Measurements from ENCODE around the gene ALB. TPM values are rescaled to one million over a fixed set of nuclear protein-coding genes. Genes with fewer than 3 reads are reported as not detected.

ALB gene
- total and polyA plus RNA-seq, 4 experiments from 2014 or later: not detected

DNA sequence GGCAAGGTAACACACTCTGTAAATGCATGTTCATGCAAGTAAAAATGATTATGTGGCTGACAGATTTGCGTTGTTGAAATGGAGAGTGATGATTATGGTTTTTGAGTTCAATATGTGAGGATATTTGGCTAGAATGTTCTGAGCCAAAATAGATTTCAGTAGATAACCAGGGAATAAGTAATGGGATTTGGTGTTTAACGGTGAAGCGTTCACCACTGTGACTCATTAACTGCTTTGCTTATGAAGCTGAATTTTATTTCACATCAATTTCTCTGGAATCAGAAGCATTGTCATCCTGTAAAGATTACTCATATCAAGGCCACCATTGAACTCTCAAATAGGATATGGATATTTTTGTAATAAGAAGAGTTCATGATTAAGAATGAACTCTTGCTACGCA lies 43.6 kb downstream of the ALB start:
- Mint-ChIP-seq H3K36me3 (no peaks in the 10 kb centered on the region), H3K4me1 (no peaks in the 10 kb centered on the region), H3K9me3 (no peaks in the 10 kb centered on the region), H3K27ac (no peak overlapping the region), H3K4me3 (no peak overlapping the region), H3K27me3 (peaks cover 3 to 11% of the 10 kb centered on the region in 2 donors)
- intact Hi-C loops (cut with micrococcal nuclease): loop anchor here (5.0 kb wide), 1 partner anchor 135 kb away; no protein-coding TSS in a partner anchor
- no peaks in the 10 kb centered on the region for H3K36me3 ChIP-seq (ENCODE audit: insufficient read depth, low read length)
- no peak overlapping the region for H3K27ac ChIP-seq (ENCODE audit: low read depth, low read length)
- ChIA-PET CTCF (ENCODE audit: partially characterized antibody) (no interaction called here), POLR2A (ENCODE audit: partially characterized antibody) (no interaction called here)
- no peaks in the 10 kb centered on the region for H3K27me3 ChIP-seq (ENCODE audit: insufficient read depth, low read length)
- H3K4me3 ChIP-seq (ENCODE audit: low read length in 2 of 2): no peak overlapping the region
- H3K9me3 ChIP-seq (ENCODE audit: control insufficient read depth in 1 of 2, low read length in 2 of 2): no peaks in the 10 kb centered on the region
- no peaks in the 10 kb centered on the region for H3K4me1 ChIP-seq (ENCODE audit: insufficient read depth, low read length)
- no peak for DNase-seq

DNA sequence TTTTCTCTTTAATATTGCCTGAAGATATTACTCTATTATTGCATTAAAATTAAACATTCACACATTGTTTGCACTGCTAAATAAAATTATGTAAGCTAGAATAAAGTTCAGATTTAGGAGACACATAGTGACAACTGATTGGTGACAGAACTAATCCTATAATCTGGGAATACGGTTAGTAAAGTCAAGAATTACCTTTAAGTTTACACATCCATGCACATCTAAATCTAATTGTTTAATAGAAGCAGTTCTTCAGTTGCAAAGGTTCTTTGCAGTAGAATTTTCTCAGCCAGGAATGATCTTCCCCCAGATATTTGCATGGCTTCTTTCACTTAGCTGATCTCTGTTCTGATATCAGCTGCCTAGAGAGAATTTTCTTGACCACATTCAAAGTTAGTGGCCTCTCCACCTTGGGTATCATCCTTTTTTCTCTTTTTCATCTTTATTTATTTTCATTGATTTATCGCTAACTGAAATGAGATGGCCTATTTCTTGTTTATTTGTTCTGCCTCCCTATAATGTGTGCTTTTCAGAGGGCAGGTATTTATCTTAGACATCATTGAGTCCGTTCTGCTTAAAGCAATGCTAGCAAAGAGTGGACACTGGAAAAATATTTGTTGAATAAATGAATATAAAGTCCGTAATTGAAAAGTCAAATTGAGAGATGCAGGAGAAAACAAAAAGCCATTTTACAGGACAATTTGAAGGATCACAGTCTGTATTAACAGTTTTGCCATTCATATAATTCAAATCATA lies 44.5 kb downstream of the ALB start:
- H3K9me3 Mint-ChIP-seq: no peaks in the 10 kb centered on the region
- Histone ChIP-seq H3K9me3 (ENCODE audit: control insufficient read depth in 1 of 2, low read length in 2 of 2) (no peaks in the 10 kb centered on the region), H3K4me1 (ENCODE audit: insufficient read depth, low read length) (no peaks in the 10 kb centered on the region), H3K27me3 (ENCODE audit: insufficient read depth, low read length) (no peaks in the 10 kb centered on the region), H3K27ac (ENCODE audit: low read depth, low read length) (no peak overlapping the region), H3K36me3 (ENCODE audit: insufficient read depth, low read length) (no peaks in the 10 kb centered on the region), H3K4me3 (ENCODE audit: low read length in 2 of 2) (no peak overlapping the region)
- H3K27ac Mint-ChIP-seq: no peak overlapping the region
- no peak overlapping the region for H3K4me3 Mint-ChIP-seq
- peaks cover 3 to 8% of the 10 kb centered on the region in 2 donors for H3K27me3 Mint-ChIP-seq
- no peak for DNase-seq
- no peaks in the 10 kb centered on the region for H3K4me1 Mint-ChIP-seq
- no peaks in the 10 kb centered on the region for H3K36me3 Mint-ChIP-seq
- intact Hi-C loops (cut with micrococcal nuclease): loop anchor here (5.0 kb wide), 1 partner anchor 136 kb away; no protein-coding TSS in a partner anchor
- ChIA-PET POLR2A (ENCODE audit: partially characterized antibody) (no interaction called here), CTCF (ENCODE audit: partially characterized antibody) (no interaction called here)

DNA sequence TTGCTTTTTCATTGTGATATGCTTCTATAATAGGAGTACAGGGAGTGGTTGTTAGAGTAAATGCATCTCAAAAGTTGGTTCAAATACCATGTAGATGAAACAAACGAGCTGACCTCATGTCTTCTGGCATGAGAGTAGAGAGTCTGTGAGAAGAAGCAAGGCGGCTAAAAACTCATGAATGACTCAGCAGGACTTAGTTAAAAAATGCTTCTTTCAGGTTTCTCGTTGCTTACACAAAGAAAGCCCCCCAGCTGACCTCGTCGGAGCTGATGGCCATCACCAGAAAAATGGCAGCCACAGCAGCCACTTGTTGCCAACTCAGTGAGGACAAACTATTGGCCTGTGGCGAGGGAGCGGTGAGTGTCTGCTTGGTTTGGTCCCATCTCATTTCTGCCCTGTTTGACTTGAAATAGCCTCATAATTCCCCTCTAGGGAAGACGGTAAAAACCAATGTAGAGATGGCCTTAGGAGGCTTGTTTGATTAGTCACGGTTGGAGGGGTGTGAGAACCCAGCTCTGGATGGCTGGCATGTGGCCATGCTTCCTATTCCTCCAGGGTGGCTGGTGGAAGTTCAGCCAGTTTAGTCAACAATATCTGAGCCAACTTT lies 46.4 kb downstream of the ALB start:
- H3K27me3 Mint-ChIP-seq: peaks cover 3 to 8% of the 10 kb centered on the region in 2 donors
- Histone ChIP-seq H3K4me3 (ENCODE audit: low read length in 2 of 2) (no peak overlapping the region), H3K27me3 (ENCODE audit: insufficient read depth, low read length) (no peaks in the 10 kb centered on the region), H3K27ac (ENCODE audit: low read depth, low read length) (no peak overlapping the region), H3K9me3 (ENCODE audit: control insufficient read depth in 1 of 2, low read length in 2 of 2) (no peaks in the 10 kb centered on the region), H3K36me3 (ENCODE audit: insufficient read depth, low read length) (no peaks in the 10 kb centered on the region), H3K4me1 (ENCODE audit: insufficient read depth, low read length) (no peaks in the 10 kb centered on the region)
- no peak overlapping the region for H3K27ac Mint-ChIP-seq
- no peaks in the 10 kb centered on the region for H3K4me1 Mint-ChIP-seq
- no peak for DNase-seq
- H3K9me3 Mint-ChIP-seq: no peaks in the 10 kb centered on the region
- H3K4me3 Mint-ChIP-seq: no peak overlapping the region
- ChIA-PET POLR2A (ENCODE audit: partially characterized antibody) (no interaction called here), CTCF (ENCODE audit: partially characterized antibody) (no interaction called here)
- intact Hi-C loops (cut with micrococcal nuclease): no loop called here
- H3K36me3 Mint-ChIP-seq: no peaks in the 10 kb centered on the region

DNA sequence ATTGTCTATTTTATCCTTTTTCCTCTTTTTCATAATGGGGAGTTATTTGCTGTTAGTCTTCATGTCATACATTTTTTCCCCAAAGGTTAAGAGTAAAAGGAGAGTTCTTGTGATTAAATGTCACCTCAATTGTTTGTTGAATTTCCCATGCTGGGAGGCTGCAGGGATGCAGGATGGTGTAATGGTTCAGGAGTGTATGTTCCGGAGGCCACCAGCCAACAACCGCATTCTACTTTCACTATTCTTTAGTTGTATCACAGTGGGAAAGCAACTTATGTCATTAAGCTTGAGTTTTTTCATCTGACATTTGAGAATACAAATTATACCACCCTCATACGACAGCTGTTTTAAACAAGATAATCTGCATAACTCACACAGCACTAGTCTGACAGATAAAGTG lies 47.3 kb downstream of the ALB start:
- Mint-ChIP-seq H3K9me3 (no peaks in the 10 kb centered on the region), H3K4me1 (no peaks in the 10 kb centered on the region), H3K27ac (no peak overlapping the region), H3K4me3 (no peak overlapping the region), H3K27me3 (peaks cover 3 to 6% of the 10 kb centered on the region in 2 donors), H3K36me3 (no peaks in the 10 kb centered on the region)
- Histone ChIP-seq H3K27me3 (ENCODE audit: insufficient read depth, low read length) (no peaks in the 10 kb centered on the region), H3K4me3 (ENCODE audit: low read length in 2 of 2) (no peak overlapping the region), H3K9me3 (ENCODE audit: control insufficient read depth in 1 of 2, low read length in 2 of 2) (no peaks in the 10 kb centered on the region), H3K36me3 (ENCODE audit: insufficient read depth, low read length) (no peaks in the 10 kb centered on the region), H3K27ac (ENCODE audit: low read depth, low read length) (no peak overlapping the region), H3K4me1 (ENCODE audit: insufficient read depth, low read length) (no peaks in the 10 kb centered on the region)
- intact Hi-C loops (cut with micrococcal nuclease): no loop called here
- ChIA-PET CTCF (ENCODE audit: partially characterized antibody) (no interaction called here), POLR2A (ENCODE audit: partially characterized antibody) (no interaction called here)
- DNase-seq: no peak

DNA sequence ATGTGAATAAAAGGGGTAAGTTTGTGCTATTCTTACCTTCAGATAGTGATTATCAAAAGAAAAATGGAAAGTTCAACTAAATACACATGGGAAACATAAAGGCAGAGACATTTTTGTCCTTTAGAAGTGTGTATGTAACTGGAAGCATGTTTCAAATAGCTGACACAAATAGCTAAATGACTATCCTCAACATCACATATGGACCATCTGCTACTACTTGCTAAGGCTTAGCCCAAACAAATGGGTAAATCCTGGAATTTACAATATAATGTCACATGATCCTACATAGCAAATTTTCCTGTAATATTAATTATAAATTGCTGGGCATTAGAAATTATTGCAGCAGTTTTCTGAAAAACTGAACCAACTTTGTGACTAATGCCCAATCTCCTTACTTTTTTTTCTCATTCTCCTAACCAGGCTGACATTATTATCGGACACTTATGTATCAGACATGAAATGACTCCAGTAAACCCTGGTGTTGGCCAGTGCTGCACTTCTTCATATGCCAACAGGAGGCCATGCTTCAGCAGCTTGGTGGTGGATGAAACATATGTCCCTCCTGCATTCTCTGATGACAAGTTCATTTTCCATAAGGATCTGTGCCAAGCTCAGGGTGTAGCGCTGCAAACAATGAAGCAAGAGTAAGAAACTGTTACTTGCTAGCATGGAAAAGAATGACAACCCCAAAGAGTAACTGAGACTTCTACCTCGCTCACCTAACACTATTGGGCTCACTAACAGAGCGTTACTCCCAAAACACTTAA lies 48.1 kb downstream of the ALB start:
- Histone ChIP-seq H3K27me3 (ENCODE audit: insufficient read depth, low read length) (no peaks in the 10 kb centered on the region), H3K36me3 (ENCODE audit: insufficient read depth, low read length) (no peaks in the 10 kb centered on the region), H3K4me3 (ENCODE audit: low read length in 2 of 2) (no peak overlapping the region), H3K4me1 (ENCODE audit: insufficient read depth, low read length) (no peaks in the 10 kb centered on the region), H3K27ac (ENCODE audit: low read depth, low read length) (no peak overlapping the region), H3K9me3 (ENCODE audit: control insufficient read depth in 1 of 2, low read length in 2 of 2) (no peaks in the 10 kb centered on the region)
- DNase-seq: no peak
- ChIA-PET CTCF (ENCODE audit: partially characterized antibody) (no interaction called here), POLR2A (ENCODE audit: partially characterized antibody) (no interaction called here)
- Mint-ChIP-seq H3K27ac (no peak overlapping the region), H3K4me1 (no peaks in the 10 kb centered on the region), H3K27me3 (peaks cover 2 to 5% of the 10 kb centered on the region in 2 donors), H3K9me3 (no peaks in the 10 kb centered on the region), H3K4me3 (no peak overlapping the region), H3K36me3 (no peaks in the 10 kb centered on the region)
- intact Hi-C loops (cut with micrococcal nuclease): no loop called here

DNA sequence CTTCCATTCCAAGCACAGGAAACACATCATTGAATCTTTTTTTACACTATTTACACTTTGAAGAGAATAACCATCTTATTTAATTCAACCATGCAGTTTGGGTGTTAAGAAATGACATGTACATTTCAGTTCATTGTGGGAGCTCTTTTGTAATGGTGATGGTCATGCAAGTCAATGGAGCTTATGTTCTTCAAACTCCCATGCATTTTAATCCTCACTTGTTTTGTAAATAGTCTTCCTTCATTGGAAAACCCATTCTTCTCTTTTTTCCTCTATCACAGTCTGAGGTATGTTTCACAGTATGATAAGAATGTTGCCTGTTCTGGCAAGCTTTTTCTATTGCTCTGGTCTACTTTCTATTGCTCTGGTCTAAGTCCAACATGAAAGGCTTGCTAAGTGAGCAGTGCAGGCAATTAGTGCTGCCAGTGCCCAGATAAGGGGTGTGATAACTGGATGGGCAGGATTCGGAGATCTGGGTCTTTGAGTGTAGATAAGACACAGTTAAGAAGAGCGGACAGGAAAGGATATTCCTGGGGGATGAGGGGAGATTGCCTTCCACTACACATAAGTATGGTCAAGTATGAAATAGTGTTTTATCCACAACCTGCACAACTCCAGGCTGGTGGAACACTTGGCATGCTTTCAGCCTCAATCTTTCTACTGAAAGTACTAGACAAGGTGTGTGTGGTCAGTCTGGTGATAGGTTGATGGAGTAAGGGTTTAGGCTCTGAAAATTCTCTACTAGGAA lies 49.0 kb downstream of the ALB start:
- ChIA-PET POLR2A (ENCODE audit: partially characterized antibody) (no interaction called here), CTCF (ENCODE audit: partially characterized antibody) (no interaction called here)
- Histone ChIP-seq H3K36me3 (ENCODE audit: insufficient read depth, low read length) (no peaks in the 10 kb centered on the region), H3K4me3 (ENCODE audit: low read length in 2 of 2) (no peak overlapping the region), H3K4me1 (ENCODE audit: insufficient read depth, low read length) (no peaks in the 10 kb centered on the region), H3K27me3 (ENCODE audit: insufficient read depth, low read length) (no peaks in the 10 kb centered on the region), H3K9me3 (ENCODE audit: control insufficient read depth in 1 of 2, low read length in 2 of 2) (no peaks in the 10 kb centered on the region), H3K27ac (ENCODE audit: low read depth, low read length) (no peak overlapping the region)
- intact Hi-C loops (cut with micrococcal nuclease): no loop called here
- no peak overlapping the region for H3K27ac Mint-ChIP-seq
- H3K27me3 Mint-ChIP-seq: peaks cover 3 to 5% of the 10 kb centered on the region in 2 donors
- H3K4me1 Mint-ChIP-seq: no peaks in the 10 kb centered on the region
- no peaks in the 10 kb centered on the region for H3K36me3 Mint-ChIP-seq
- H3K4me3 Mint-ChIP-seq: no peak overlapping the region
- DNase-seq: no peak
- no peaks in the 10 kb centered on the region for H3K9me3 Mint-ChIP-seq

DNA sequence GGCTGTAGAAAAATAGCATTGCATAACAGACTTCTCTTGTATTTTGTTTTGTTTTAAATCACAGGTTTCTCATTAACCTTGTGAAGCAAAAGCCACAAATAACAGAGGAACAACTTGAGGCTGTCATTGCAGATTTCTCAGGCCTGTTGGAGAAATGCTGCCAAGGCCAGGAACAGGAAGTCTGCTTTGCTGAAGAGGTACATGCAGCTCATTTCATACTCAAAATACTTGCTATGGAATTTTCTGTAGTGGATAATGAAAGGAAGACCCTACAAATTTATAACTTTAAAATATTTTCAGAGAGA lies 49.6 kb downstream of the ALB start:
- intact Hi-C loops (cut with micrococcal nuclease): no loop called here
- CTCF ChIA-PET (ENCODE audit: partially characterized antibody): no interaction called here

More for the DNA sequence above, 49.6 kb downstream of the ALB start:
- Mint-ChIP-seq H3K4me3 (no peak overlapping the region), H3K36me3 (no peaks in the 10 kb centered on the region), H3K4me1 (no peaks in the 10 kb centered on the region), H3K27me3 (peaks cover 3 to 5% of the 10 kb centered on the region in 2 donors), H3K27ac (no peak overlapping the region), H3K9me3 (no peaks in the 10 kb centered on the region)
- Histone ChIP-seq H3K4me1 (ENCODE audit: insufficient read depth, low read length) (no peaks in the 10 kb centered on the region), H3K4me3 (ENCODE audit: low read length in 2 of 2) (no peak overlapping the region), H3K27me3 (ENCODE audit: insufficient read depth, low read length) (no peaks in the 10 kb centered on the region), H3K9me3 (ENCODE audit: control insufficient read depth in 1 of 2, low read length in 2 of 2) (no peaks in the 10 kb centered on the region), H3K27ac (ENCODE audit: low read depth, low read length) (no peak overlapping the region), H3K36me3 (ENCODE audit: insufficient read depth, low read length) (no peaks in the 10 kb centered on the region)
- POLR2A ChIA-PET (ENCODE audit: partially characterized antibody): no interaction called here
- DNase-seq: no peak

All from CD4-positive, alpha-beta memory T cell (primary cell).